Neural cell (in vitro differentiated cells): ENCODE data around the gene PLEKHG7.

Experiments
- EP300 ChIP-seq: fragments of 450-650 bp; conservative IDR thresholded peaks from 2 replicates; pipeline ENCODE4 v1.6.1; 2014; ENCODE audit warnings: antibody characterized with exemption, mild to moderate bottlenecking, moderate library complexity; ENCODE audit not compliant: poor library complexity, severe bottlenecking
- TF ChIP-seq, protein P1 (sequence below): fragments of 450-650 bp; IDR thresholded peaks from 2 replicates; pipeline ENCODE4 v1.5.1; 2014; ENCODE audit warnings: antibody characterized with exemption, mild to moderate bottlenecking, moderate library complexity; ENCODE audit not compliant: poor library complexity, severe bottlenecking
- TF ChIP-seq, protein P2 (sequence below): IDR thresholded peaks from 2 replicates; pipeline ENCODE4 v1.6.1; 2012; ENCODE audit warnings: borderline replicate concordance

DNA sequence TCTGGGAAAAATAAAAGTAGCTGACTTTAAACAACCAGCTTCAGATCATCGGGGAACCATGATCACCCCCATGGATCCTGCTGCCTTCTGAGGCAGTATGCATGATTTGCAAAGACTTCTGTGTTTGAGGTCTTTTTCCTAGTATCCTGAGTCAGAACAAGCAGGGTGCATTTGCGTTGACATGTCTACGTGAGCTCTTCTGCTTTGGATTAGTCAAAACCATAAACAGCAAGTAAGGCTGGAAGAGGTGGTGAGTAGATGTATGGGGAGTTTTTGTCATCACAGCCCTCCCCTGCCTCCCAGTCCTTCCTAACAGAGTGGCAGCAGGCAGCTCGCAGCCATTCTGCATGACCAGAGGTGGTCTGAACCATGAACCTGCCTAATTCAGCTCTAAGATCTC lies 24.1 kb downstream of the PLEKHG7 start:
- TF ChIP-seq, protein P1, sequence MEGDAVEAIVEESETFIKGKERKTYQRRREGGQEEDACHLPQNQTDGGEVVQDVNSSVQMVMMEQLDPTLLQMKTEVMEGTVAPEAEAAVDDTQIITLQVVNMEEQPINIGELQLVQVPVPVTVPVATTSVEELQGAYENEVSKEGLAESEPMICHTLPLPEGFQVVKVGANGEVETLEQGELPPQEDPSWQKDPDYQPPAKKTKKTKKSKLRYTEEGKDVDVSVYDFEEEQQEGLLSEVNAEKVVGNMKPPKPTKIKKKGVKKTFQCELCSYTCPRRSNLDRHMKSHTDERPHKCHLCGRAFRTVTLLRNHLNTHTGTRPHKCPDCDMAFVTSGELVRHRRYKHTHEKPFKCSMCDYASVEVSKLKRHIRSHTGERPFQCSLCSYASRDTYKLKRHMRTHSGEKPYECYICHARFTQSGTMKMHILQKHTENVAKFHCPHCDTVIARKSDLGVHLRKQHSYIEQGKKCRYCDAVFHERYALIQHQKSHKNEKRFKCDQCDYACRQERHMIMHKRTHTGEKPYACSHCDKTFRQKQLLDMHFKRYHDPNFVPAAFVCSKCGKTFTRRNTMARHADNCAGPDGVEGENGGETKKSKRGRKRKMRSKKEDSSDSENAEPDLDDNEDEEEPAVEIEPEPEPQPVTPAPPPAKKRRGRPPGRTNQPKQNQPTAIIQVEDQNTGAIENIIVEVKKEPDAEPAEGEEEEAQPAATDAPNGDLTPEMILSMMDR = no peak
- TF ChIP-seq, protein P2, sequence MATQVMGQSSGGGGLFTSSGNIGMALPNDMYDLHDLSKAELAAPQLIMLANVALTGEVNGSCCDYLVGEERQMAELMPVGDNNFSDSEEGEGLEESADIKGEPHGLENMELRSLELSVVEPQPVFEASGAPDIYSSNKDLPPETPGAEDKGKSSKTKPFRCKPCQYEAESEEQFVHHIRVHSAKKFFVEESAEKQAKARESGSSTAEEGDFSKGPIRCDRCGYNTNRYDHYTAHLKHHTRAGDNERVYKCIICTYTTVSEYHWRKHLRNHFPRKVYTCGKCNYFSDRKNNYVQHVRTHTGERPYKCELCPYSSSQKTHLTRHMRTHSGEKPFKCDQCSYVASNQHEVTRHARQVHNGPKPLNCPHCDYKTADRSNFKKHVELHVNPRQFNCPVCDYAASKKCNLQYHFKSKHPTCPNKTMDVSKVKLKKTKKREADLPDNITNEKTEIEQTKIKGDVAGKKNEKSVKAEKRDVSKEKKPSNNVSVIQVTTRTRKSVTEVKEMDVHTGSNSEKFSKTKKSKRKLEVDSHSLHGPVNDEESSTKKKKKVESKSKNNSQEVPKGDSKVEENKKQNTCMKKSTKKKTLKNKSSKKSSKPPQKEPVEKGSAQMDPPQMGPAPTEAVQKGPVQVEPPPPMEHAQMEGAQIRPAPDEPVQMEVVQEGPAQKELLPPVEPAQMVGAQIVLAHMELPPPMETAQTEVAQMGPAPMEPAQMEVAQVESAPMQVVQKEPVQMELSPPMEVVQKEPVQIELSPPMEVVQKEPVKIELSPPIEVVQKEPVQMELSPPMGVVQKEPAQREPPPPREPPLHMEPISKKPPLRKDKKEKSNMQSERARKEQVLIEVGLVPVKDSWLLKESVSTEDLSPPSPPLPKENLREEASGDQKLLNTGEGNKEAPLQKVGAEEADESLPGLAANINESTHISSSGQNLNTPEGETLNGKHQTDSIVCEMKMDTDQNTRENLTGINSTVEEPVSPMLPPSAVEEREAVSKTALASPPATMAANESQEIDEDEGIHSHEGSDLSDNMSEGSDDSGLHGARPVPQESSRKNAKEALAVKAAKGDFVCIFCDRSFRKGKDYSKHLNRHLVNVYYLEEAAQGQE = no peak
- TF ChIP-seq EP300 = no peak
